CD4-positive, CD25-positive, alpha-beta regulatory T cell (primary cell): Measurements from ENCODE around the gene SPDEF. TPM values are rescaled to one million over a fixed set of nuclear protein-coding genes. Genes with fewer than 3 reads are reported as not detected.

ENCODE experiments used
- ATAC-seq, 2 donors: fragments of 150-1000 bp; cut with Tn5 transposase; one replicate each; pipeline ENCODE4 v1.10.0; 2021; ENCODE audit warnings: low read depth in 2 of 2, moderate number of reproducible peaks in 2 of 2, moderate library complexity in 1 of 2
- DNase-seq, 3 donors: peaks; one replicate each; pipeline versions ENCODE4 v3.0.0 to v3.0.0-alpha.2; 2012 to 2022; ENCODE audit warnings: mixed read lengths in 1 of 3
- H3K27ac ChIP-seq: one replicate; pipeline ENCODE4 v1.7.0; 2013; ENCODE audit warnings: mild to moderate bottlenecking, low read length; ENCODE audit not compliant: insufficient read depth, poor library complexity, severe bottlenecking
- H3K27me3 ChIP-seq: one replicate; pipeline ENCODE4 v1.7.0; 2013; ENCODE audit warnings: low read length; ENCODE audit not compliant: control insufficient read depth, insufficient read depth
- H3K36me3 ChIP-seq: one replicate; pipeline ENCODE4 v1.7.0; 2013; ENCODE audit warnings: mild to moderate bottlenecking, low read length, moderate library complexity; ENCODE audit not compliant: control insufficient read depth, insufficient read depth
- H3K4me1 ChIP-seq: 2 replicates; pipeline ENCODE4 v1.7.0; 2013; ENCODE audit warnings: mild to moderate bottlenecking, low read length; ENCODE audit not compliant: insufficient read depth, control insufficient read depth, poor library complexity, severe bottlenecking
- H3K4me3 ChIP-seq: one replicate; pipeline ENCODE4 v1.7.0; 2013; ENCODE audit warnings: low read depth, mild to moderate bottlenecking, low read length, moderate library complexity
- H3K9me3 ChIP-seq, 2 experiments: 1 replicate in 1 of 2; 2 replicates in 1 of 2; pipeline ENCODE4 v1.7.0; 2013; ENCODE audit warnings: low read length in 2 of 2, mild to moderate bottlenecking in 1 of 2, moderate library complexity in 1 of 2; ENCODE audit not compliant: control insufficient read depth in 2 of 2
- H3K27ac Mint-ChIP-seq, 3 donors: one replicate each; pipeline ENCODE4 v1.8.0; 2020 to 2022; ENCODE audit warnings: mild to moderate bottlenecking in 3 of 3, mixed read lengths in 3 of 3, moderate library complexity in 2 of 3
- H3K27me3 Mint-ChIP-seq: one replicate; pipeline ENCODE4 v1.8.0; 2022; ENCODE audit warnings: mild to moderate bottlenecking, mixed read lengths
- H3K36me3 Mint-ChIP-seq: one replicate; pipeline ENCODE4 v1.8.0; 2020; ENCODE audit warnings: mixed read lengths
- H3K4me1 Mint-ChIP-seq, 4 donors: one replicate each; pipeline ENCODE4 v1.8.0; 2020 to 2022; ENCODE audit warnings: mixed read lengths in 4 of 4, mild to moderate bottlenecking in 1 of 4
- H3K4me3 Mint-ChIP-seq, 4 donors: one replicate each; pipeline ENCODE4 v1.8.0; 2020 to 2022; ENCODE audit warnings: mild to moderate bottlenecking in 4 of 4, mixed read lengths in 4 of 4, moderate library complexity in 3 of 4
- H3K9me3 Mint-ChIP-seq, 7 donors: one replicate each; pipeline ENCODE4 v1.8.0; 2020 to 2022; ENCODE audit warnings: mixed read lengths in 7 of 7, mild to moderate bottlenecking in 3 of 7, moderate library complexity in 2 of 7
- polyA plus RNA-seq, 4 donors: library from polyadenylated mRNA; unstranded; fragments of 300-500 nt; fragmentation: Illumina TruSeq; gene quantifications; one replicate each; pipeline ENCODE4 v1.2.3, GENCODE V29; 2021
- total RNA-seq: library from RNA; stranded (reverse); gene quantifications from one replicate; pipeline ENCODE4 v1.2.3, GENCODE V29; 2022

SPDEF gene
- total and polyA plus RNA-seq, 5 donors from 2014 or later, result 0.35 TPM; not detected in 4

DNA sequence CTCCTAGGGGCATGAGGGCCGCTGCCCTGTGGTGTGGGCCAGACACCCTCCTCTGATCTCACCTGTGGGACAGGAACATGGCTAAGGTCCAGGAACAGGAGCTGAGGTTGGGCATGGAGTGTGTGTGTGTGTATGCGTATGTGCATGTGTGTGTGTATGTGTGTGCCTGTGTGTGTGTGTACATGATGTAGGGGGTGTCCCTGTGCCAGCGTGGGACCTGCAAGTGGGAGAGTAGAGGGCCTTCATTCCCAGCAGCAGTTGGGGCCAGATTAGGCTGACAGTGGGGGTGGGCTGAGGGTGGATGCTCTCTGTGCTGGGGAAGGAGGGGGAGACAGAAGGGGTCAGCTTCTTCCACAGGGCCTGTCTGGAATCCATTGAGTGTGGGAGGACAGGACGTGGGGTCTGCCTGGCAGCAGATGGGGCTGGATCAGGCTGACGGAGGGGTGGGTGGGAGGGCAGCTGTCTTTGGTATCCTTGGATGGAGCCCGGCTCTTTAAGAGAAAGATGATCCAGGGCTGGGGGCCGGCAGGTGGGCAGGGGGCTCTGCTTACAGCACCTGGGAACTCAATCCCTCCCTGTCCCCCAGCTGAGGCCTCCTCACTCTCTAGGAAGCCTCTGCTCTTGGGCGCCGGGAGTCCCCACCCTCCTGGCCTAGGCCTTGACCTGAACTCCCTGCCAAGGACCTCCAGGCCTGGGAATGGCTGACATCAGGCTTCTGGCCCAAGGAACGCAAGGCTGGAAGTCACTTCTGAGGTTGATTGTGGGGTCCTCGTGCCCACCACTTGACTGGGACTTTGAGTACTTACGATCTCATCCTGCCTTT, 44.0 kb downstream of the SPDEF start:
- no peaks in the 10 kb centered on the region for H3K27me3 ChIP-seq
- H3K36me3 Mint-ChIP-seq, result peaks cover 5% of the 10 kb centered on the region
- H3K9me3 ChIP-seq, result no peaks in the 10 kb centered on the region
- no peaks in the 10 kb centered on the region for H3K36me3 ChIP-seq
- no peaks in the 10 kb centered on the region for H3K4me1 Mint-ChIP-seq
- DNase-seq (no peak), ATAC-seq (no peak)
- no peak overlapping the region for H3K4me3 Mint-ChIP-seq
- H3K27ac ChIP-seq, result no peak overlapping the region
- H3K4me3 ChIP-seq, result no peak overlapping the region
- H3K9me3 Mint-ChIP-seq, result peaks cover 0 to 8% (median 0%) of the 10 kb centered on the region in 7 donors
- H3K27ac Mint-ChIP-seq, result no peak overlapping the region
- no peaks in the 10 kb centered on the region for H3K4me1 ChIP-seq
- H3K27me3 Mint-ChIP-seq, result peaks cover 6% of the 10 kb centered on the region

- H3K9me3 ChIP-seq, result no peaks in the 10 kb centered on the region
- H3K4me3 Mint-ChIP-seq, result no peak overlapping the region
- H3K27me3 Mint-ChIP-seq, result peaks cover 6% of the 10 kb centered on the region
- no peak overlapping the region for H3K27ac Mint-ChIP-seq
- H3K4me1 Mint-ChIP-seq, result no peaks in the 10 kb centered on the region
- H3K27ac ChIP-seq, result no peak overlapping the region
- no peaks in the 10 kb centered on the region for H3K36me3 ChIP-seq
- peaks cover 5% of the 10 kb centered on the region for H3K36me3 Mint-ChIP-seq
- no peak for DNase-seq
- no peaks in the 10 kb centered on the region for H3K27me3 ChIP-seq
- peaks cover 0 to 8% (median 0%) of the 10 kb centered on the region in 7 donors for H3K9me3 Mint-ChIP-seq
- H3K4me1 ChIP-seq, result no peaks in the 10 kb centered on the region
- no peak for ATAC-seq
- H3K4me3 ChIP-seq, result no peak overlapping the region
These were observed 44.8 kb downstream of the SPDEF start for GRCh38 chr6:34511214-34511914.

- H3K4me1 ChIP-seq, result no peaks in the 10 kb centered on the region
- H3K9me3 Mint-ChIP-seq, result peaks cover 0 to 8% (median 0%) of the 10 kb centered on the region in 7 donors
These were observed 45.8 kb downstream of the SPDEF start for GRCh38 chr6:34510299-34510698.

DNA sequence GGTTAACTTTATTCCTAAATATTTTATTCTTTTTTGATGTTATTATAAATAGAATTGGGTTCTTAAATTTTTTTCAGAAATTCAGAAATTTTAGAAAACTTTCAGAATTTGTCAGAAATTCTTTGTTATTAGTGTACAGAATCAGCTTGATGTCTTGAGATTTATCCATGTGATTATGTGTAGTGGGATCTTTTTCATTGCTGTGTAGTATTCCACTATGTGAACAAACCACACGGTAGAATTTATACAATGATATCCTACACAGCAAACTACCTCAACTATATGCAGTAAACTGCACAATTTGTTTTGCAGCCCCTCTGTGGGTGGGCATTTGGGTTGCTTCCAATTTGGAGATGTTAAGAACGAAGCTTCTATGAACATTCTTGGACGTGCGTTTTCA, 46.3 kb downstream of the SPDEF start:
- H3K4me3 ChIP-seq, result no peak overlapping the region
- no peak for DNase-seq
- H3K27me3 ChIP-seq, result no peaks in the 10 kb centered on the region
- H3K36me3 ChIP-seq, result no peaks in the 10 kb centered on the region
- Mint-ChIP-seq H3K4me1 (no peaks in the 10 kb centered on the region), H3K27ac (no peak overlapping the region), H3K4me3 (no peak overlapping the region), H3K27me3 (peaks cover 11% of the 10 kb centered on the region), H3K9me3 (peaks cover 0 to 8% (median 0%) of the 10 kb centered on the region in 7 donors), H3K36me3 (peaks cover 5% of the 10 kb centered on the region)
- H3K4me1 ChIP-seq, result no peaks in the 10 kb centered on the region
- no peaks in the 10 kb centered on the region for H3K9me3 ChIP-seq
- ATAC-seq, result no peak
- no peak overlapping the region for H3K27ac ChIP-seq

More at GRCh38 chr6:34510299-34510698, 45.8 kb downstream of the SPDEF start:
- H3K27me3 ChIP-seq, result no peaks in the 10 kb centered on the region
- Mint-ChIP-seq H3K27me3 (peaks cover 11% of the 10 kb centered on the region), H3K36me3 (peaks cover 5% of the 10 kb centered on the region), H3K4me1 (no peaks in the 10 kb centered on the region), H3K27ac (no peak overlapping the region), H3K4me3 (no peak overlapping the region)
- no peak overlapping the region for H3K27ac ChIP-seq
- no peaks in the 10 kb centered on the region for H3K36me3 ChIP-seq
- no peak for ATAC-seq
- H3K4me3 ChIP-seq, result no peak overlapping the region
- no peak for DNase-seq
- H3K9me3 ChIP-seq, result no peaks in the 10 kb centered on the region

GRCh38 chr6:34508425-34508824, 47.7 kb downstream of the SPDEF start:
- Histone ChIP-seq H3K4me3 (no peak overlapping the region), H3K36me3 (no peaks in the 10 kb centered on the region), H3K27ac (no peak overlapping the region), H3K9me3 (no peaks in the 10 kb centered on the region), H3K4me1 (no peaks in the 10 kb centered on the region), H3K27me3 (no peaks in the 10 kb centered on the region)
- Mint-ChIP-seq H3K4me3 (no peak overlapping the region), H3K36me3 (peaks cover 5% of the 10 kb centered on the region), H3K4me1 (no peaks in the 10 kb centered on the region), H3K27me3 (peaks cover 11% of the 10 kb centered on the region), H3K27ac (no peak overlapping the region), H3K9me3 (peaks cover 0 to 8% (median 0%) of the 10 kb centered on the region in 7 donors)
- ATAC-seq, result no peak
- no peak for DNase-seq

DNA sequence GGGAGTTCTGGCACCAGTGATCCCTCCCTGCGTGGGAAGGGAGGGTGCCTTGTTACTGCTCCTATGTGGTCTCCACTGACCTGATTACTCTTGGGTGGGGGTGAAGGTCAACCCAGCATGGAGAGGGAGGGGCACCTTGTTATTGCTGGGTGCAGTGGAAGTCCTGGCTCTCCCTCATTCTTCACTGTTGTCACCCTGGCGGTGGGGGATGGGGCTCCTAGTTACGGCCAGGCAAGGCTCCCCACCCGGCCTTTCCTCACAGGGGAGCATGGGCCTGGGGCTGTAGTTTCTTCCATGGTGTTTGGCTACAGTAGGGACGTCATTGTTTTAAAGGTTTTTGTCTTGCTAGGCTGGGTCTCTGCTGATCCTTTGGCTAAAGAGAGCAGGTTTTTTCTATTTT, 49.4 kb downstream of the SPDEF start:
- Mint-ChIP-seq H3K4me3 (no peak overlapping the region), H3K27ac (no peak overlapping the region), H3K9me3 (peaks cover 0 to 8% (median 0%) of the 10 kb centered on the region in 7 donors), H3K4me1 (no peaks in the 10 kb centered on the region), H3K27me3 (peaks cover 11% of the 10 kb centered on the region), H3K36me3 (peaks cover 5% of the 10 kb centered on the region)
- no peaks in the 10 kb centered on the region for H3K36me3 ChIP-seq
- ATAC-seq, result no peak
- H3K27me3 ChIP-seq, result no peaks in the 10 kb centered on the region
- no peak for DNase-seq
- no peak overlapping the region for H3K27ac ChIP-seq
- H3K9me3 ChIP-seq, result no peaks in the 10 kb centered on the region
- no peak overlapping the region for H3K4me3 ChIP-seq
- no peaks in the 10 kb centered on the region for H3K4me1 ChIP-seq

DNA sequence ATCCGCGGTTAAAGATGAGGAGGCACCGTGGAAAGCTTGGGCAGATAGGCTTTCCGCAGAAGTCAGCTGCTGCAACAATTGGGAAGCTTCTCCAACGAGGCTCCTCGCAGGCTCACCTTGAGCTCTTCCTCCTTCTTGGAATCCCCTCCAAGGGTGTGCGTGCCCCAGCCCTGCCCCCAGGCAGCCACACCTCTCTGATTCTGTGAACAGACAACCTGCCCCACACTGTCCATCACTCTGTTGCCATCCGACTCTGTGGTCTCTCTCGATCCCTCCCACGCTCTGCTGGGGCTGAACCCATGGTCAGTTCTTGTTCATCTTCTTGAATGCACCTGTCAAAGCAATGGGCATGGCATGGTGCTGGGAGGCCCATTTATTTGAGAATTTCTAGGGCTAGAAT, 58.7 kb downstream of the SPDEF start:
- no peaks in the 10 kb centered on the region for H3K9me3 ChIP-seq
- H3K27me3 Mint-ChIP-seq, result peaks cover 9% of the 10 kb centered on the region
- H3K36me3 ChIP-seq, result no peaks in the 10 kb centered on the region
- peaks cover 0 to 4% (median 0%) of the 10 kb centered on the region in 7 donors for H3K9me3 Mint-ChIP-seq
- H3K27me3 ChIP-seq, result no peaks in the 10 kb centered on the region
- peaks cover 3% of the 10 kb centered on the region for H3K36me3 Mint-ChIP-seq
- H3K4me3 ChIP-seq, result no peak overlapping the region
- H3K4me1 Mint-ChIP-seq, result no peaks in the 10 kb centered on the region
- H3K4me1 ChIP-seq, result no peaks in the 10 kb centered on the region
- DNase-seq (no peak), ATAC-seq (no peak)
- no peak overlapping the region for H3K27ac ChIP-seq
- no peak overlapping the region for H3K4me3 Mint-ChIP-seq
- H3K27ac Mint-ChIP-seq, result peak overlapping the region in 1 of 3 donors; percentile 42
